Measurements from ENCODE around the gene FCN3.

The FCN3 gene

DNA sequence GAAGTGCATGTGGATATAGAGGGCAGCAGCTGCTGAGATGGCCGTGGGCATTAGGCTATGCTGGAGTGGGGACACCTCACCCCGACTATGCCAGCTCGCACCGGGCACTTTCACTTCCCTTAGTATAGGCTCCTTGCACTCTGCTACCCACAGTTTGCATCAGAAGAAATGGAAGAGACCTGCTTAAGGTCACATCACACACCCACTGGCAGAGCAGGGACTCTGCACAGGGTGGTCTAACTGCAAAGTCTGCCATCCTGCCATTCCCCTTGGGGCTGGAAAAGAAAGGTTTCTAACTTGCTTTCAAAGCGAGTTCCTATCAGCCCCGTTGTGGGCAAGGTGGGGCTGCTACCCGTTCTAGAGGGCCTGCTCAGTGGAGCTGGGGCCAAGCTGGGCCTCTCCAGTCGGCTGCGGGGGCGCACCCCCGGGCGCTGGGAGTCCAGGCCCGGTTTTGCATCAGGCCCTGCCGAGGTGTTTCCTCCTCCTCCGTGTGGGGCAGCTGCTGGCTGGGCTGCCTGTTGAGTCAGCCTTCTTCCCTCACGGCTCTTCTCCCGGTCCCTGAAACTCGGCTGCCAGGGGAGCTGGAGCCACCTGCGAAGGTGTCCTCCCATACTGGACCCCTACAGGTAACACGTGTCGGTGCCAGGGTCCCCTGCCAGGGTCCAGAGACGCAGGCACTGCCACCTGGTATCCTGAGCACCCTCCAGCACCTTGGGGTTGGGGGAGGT, 32.9 kb downstream of the FCN3 start, which contains the start of gene SYTL1:
TSS of gene SYTL1 (plus strand) at position 498 of the 728 bp plus-strand sequence. CDS start 3,313 bp downstream, outside the sequence.
- no peak for DNase-seq (ENCODE audit: low spot score)

- DNase-seq (ENCODE audit: low spot score): no peak
Observed at GRCh38 chr1:27339213-27339612, 35.4 kb downstream of the FCN3 start.

GRCh38 chr1:27338751-27339150, 35.9 kb downstream of the FCN3 start:
- DNase-seq (ENCODE audit: low spot score): no peak

DNA sequence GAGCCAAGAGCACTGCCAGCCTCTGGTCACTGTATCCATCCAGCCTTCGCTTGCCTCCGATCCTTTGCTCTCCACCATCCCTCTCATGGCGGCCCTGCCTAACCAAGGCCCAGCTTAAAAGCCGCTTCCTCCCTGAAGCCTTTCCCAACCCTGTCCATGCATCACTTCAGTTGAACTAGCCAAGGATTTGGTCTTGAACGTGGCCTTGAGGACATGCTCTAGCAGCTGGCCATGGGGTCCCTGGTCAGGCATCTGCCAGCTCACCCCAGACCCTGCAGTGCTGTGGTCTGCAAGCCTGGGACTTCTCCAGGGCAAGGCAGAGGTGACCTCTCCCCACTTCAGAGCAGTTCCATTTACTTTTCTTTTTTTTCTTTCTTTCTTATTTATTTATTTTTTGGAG, 37.9 kb downstream of the FCN3 start:
- no peak for DNase-seq (ENCODE audit: low spot score)

DNA sequence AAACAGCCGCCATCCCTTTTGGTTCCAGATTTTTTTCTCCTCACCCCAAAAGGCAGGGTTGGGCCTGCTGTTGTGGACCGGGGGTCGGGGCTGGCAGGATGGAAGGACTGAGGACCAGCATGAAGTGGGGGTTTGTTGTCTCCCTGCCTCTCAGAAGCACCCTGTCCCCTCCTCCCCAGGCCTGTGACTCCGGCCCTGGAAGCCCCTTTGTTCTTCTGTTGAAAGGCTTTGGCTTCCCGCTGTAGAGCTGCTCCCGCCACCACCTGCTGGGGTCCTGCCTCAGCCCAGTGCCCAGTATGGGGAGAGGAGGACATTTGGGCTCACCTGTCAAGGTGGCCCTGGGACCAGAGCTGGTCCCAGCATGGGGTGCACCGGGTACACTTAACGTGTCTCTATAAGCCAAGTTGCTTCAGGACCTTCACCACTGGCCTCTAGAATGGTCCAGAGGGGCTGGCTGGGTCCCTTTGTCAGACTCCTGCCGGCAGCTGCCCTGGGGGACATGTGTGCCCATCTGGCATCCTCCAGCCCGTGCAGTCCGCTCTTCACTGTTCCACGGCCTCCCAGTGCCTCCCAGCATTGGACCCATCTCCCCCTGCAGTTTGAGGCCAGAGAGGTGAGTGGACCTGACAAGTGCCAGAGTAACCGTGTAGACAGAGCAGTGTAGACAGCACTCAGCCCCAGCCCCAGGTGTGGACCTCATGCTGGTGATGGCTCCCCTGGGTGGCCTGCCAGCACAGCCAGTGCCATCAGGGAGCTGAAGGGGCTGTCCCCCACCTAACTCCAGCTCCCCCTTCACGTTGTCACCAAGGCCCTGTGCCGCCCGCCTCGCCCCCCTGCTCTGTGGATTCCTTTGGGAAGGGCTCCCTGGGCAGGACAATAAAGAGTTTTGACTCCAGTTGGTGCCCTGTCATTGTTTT, 38.9 kb downstream of the FCN3 start:
- DNase-seq (ENCODE audit: low spot score): no peak

GRCh38 chr1:27333717-27334279, 40.8 kb downstream of the FCN3 start:
- DNase-seq (ENCODE audit: low spot score): no peak

DNA sequence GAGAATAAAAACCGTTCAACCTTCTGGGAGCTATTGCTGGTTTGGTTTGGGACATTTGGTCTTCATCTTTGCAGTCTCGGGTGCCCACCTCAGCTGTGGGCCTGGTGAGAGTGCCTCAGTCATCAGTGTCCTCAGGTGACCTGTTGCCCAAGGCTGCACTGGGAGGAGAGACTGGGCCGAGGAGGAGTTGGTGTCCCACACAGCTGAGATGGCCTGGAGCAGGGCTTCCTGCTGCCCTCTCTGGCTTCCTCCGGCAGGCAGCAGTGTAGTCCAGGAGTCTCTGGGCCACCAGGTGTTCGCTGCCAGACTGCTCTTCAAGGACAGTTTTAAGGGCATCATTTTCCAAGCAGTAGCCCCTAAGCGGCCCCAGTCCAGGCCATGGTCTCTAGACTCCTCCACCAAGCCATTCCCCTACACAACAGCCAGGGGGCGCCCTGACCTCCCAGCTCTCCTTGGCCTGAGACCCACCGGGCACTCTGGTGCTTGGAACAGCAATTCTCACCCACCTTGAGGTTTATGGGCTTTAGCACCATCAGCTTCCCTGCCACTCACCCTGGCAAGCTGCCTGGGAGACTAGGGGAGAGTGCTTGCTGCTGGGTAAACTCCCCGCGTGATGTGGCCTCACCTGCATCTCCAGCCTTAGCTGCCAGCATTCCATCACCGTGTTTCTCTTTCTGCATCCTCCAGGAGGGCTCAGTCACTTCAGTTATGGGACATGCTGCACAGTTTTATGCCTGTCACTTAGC, 41.9 kb downstream of the FCN3 start:
- peak; percentile 15 for DNase-seq (ENCODE audit: low spot score)

DNA sequence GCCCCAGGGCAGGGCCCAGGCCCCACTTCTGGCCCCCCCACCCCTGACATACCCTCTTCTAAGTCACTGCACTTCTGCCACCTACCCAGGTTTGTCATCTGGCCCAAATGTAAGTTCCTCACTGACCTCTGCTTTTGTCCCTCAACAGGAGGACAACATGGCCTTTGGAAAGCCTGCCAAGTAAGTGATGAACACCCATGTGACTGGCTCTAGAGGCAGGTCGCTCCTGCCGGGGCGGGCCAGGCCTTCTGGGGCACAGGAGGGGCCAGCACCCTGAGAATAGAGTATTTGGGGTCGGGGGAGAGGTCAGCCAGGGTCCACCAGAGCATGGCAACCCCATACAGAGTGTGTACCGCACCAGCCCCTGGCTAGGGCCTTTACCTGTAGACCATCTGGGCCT, 42.7 kb downstream of the FCN3 start:
- DNase-seq (ENCODE audit: low spot score): no peak

GRCh38 chr1:27331426-27331825, 43.2 kb downstream of the FCN3 start:
- DNase-seq (ENCODE audit: low spot score): no peak

DNA sequence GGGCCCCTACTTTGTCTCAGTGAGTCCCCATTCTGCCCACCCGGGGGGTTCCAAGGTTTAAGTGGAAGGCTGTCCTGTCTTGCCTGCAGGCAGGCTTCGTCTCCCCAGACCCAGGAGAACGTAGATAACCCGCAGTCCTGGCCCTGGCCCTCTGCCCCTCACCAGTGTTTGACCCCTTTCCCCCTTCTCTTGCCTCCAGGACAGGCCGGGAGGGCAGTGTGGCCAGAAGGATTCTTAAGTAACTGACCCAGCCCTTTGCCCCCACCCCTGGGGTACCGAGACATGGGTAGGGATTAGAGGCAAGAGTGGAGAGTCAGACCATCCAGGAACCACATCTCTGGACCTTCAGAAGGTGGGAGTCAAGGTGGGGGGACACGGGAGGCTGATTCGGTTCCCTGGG, 43.8 kb downstream of the FCN3 start:
- DNase-seq (ENCODE audit: low spot score): no peak

DNA sequence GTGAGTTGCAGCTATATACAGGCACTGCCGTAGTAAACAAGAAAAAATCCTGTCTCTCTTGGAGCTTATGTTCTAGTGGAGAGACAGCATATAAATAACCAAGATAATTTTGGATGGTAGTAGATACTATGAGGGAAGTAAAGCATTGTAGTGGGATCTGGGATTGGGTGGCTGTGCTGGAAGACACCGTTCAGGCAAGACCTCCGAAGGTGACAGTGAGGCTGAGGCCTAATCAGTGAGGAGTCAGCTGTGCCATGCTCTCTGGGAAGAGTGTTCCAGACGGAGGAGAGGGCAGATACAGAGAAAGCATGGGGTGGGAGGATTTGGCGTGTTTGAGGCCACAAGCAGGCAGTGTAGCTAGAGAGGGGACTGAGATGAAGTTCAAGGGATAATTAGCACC, 46.7 kb downstream of the FCN3 start:
- DNase-seq (ENCODE audit: low spot score): no peak

DNA sequence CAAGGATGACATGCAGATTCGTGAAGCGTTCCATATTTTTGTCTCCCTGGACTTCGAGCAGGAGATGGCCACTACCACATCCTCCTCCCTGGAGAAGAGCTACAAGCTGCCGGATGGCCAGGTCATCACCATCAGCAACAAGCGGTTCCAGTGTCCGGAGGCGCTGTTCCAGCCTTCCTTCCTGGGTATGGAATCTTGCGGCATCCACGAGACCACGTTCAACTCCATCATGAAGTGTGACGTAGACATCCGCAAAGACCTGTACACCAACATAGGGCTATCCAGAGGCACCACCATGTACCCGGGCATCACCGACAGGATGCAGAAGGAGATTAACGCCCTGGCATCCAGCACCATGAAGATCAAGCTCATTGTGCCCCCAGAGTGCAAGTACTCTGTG, 49.3 kb downstream of the FCN3 start:
- no peak for DNase-seq (ENCODE audit: low spot score)

GRCh38 chr1:27322569-27323240, 51.9 kb downstream of the FCN3 start:
- no peak for DNase-seq (ENCODE audit: low spot score)

GRCh38 chr1:27321813-27322568, 52.6 kb downstream of the FCN3 start, which contains the start of gene TMEM222:
Gene TMEM222 (plus strand): TSS chr1:27322163. CDS start chr1:27322198, 35 bp downstream.
- peak; percentile 97 for DNase-seq (ENCODE audit: low spot score)

All from pons (tissue), 1 donor.